HCT116 (cell line): ENCODE data around the gene MST1. TPM values are rescaled to one million over a fixed set of nuclear protein-coding genes. Genes with fewer than 3 reads are reported as not detected.

Source experiments
- ATAC-seq: fragments of 200-7000 bp; cut with Tn5 transposase; 2 replicates; pipeline ENCODE4 v1.9.1; 2020; ENCODE audit warnings: mild to moderate bottlenecking, moderate library complexity
- BruUV-seq: library from RNA; stranded (reverse); fragments of 400-500 nt; replicated peaks from 2 replicates; lab custom pipeline; 2021; lab: Mats Ljungman, UMichigan
- CTCF ChIA-PET: fragments of 300-600 bp; sonication (Branson Sonifier 250); formaldehyde crosslinking; loops from one replicate; lab custom pipeline; 2021; ENCODE audit warnings: antibody characterized with exemption; lab: Charles Lee
- POLR2A ChIA-PET: fragments of 300-600, 350-600 bp; sonication (Branson Sonifier 250); formaldehyde crosslinking; loops from one replicate; lab custom pipeline; 2021; ENCODE audit warnings: antibody characterized with exemption; lab: Charles Lee
- RAD21 ChIA-PET, 2 experiments: fragments of 300-600 bp; sonication (Branson Sonifier 250); formaldehyde crosslinking; loops; one replicate each; lab custom pipeline; 2023; ENCODE audit warnings: low total read pairs in 2 of 2; ENCODE audit not compliant: uncharacterized antibody in 2 of 2, unreplicated experiment in 2 of 2, low non-redundant PET in 1 of 2; lab: Charles Lee
- DNase-seq: peaks from one replicate; pipeline ENCODE4 v3.0.0-alpha.2; 2010; ENCODE audit warnings: low read depth, low spot score
- H2AFZ ChIP-seq: fragments of 200-600 bp; shearing (Covaris generic), sonication (generic); 2 replicates; pipeline ENCODE4 v1.6.1; 2017; ENCODE audit warnings: low read depth, mixed run types, mixed read lengths, antibody characterized with exemption, low read length; ENCODE audit not compliant: poor library complexity, severe bottlenecking
- H3K27ac ChIP-seq: 2 replicates; pipeline ENCODE4 v1.5.1; 2012; ENCODE audit warnings: low read depth, low read length
- H3K27me3 ChIP-seq: fragments of 200-600 bp; sonication (generic); 2 replicates; pipeline ENCODE4 v1.6.1; 2016; ENCODE audit warnings: mixed run types, low read length, mixed read lengths; ENCODE audit not compliant: insufficient read depth
- H3K36me3 ChIP-seq, 2 experiments: fragments of 200-500 bp in 1 of 2; fragments of 200-600 bp in 1 of 2; sonication (Bioruptor generic) in 1 of 2; sonication (generic) in 1 of 2; 2 replicates each; pipeline versions ENCODE4 v1.5.1 to v1.6.1; 2014 to 2016; ENCODE audit warnings: low read length in 2 of 2, inconsistent platforms in 1 of 2, mixed read lengths in 1 of 2, mixed run types in 1 of 2; ENCODE audit not compliant: insufficient read depth in 2 of 2, control insufficient read depth in 1 of 2
- H3K4me1 ChIP-seq, 2 experiments: fragments of 200-600 bp in 1 of 2; sonication (generic) in 1 of 2; 2 replicates each; pipeline versions ENCODE4 v1.5.1 to v1.6.1; 2012 to 2017; ENCODE audit warnings: low read length in 2 of 2, inconsistent platforms in 1 of 2, mild to moderate bottlenecking in 1 of 2, mixed read lengths in 1 of 2, mixed run types in 1 of 2, moderate library complexity in 1 of 2; ENCODE audit not compliant: insufficient read depth in 2 of 2, control insufficient read depth in 1 of 2
- H3K4me2 ChIP-seq: fragments of 200-600 bp; sonication (generic); 2 replicates; pipeline ENCODE4 v1.6.1; 2017; ENCODE audit warnings: mixed run types, low read length, mixed read lengths
- H3K4me3 ChIP-seq, 2 experiments: fragments of 200-600 bp in 1 of 2; sonication (generic) in 1 of 2; replicated peaks in 1 of 2; 2 replicates each; pipeline ENCODE4 v1.5.1; 2011 to 2016; ENCODE audit warnings: low read length in 2 of 2, control low read depth in 1 of 2, low read depth in 1 of 2, mild to moderate bottlenecking in 1 of 2, mixed read lengths in 1 of 2, mixed run types in 1 of 2
- H3K79me2 ChIP-seq: fragments of 200-600 bp; sonication (generic); 2 replicates; pipeline ENCODE4 v1.6.1; 2017; ENCODE audit warnings: mild to moderate bottlenecking, mixed run types, low read length, moderate library complexity, mixed read lengths; ENCODE audit not compliant: insufficient read depth
- H3K9ac ChIP-seq: fragments of 200-600 bp; sonication (generic); 2 replicates; pipeline ENCODE4 v1.6.1; 2016; ENCODE audit warnings: low read length, mixed read lengths
- H3K9me2 ChIP-seq: fragments of 200-600 bp; sonication (generic), shearing (Covaris generic); 2 replicates; pipeline ENCODE4 v1.6.1; 2017; ENCODE audit warnings: mixed run types, mild to moderate bottlenecking, moderate library complexity; ENCODE audit not compliant: insufficient read depth
- H3K9me3 ChIP-seq, 2 experiments: fragments of 200-500 bp in 1 of 2; fragments of 200-600 bp in 1 of 2; sonication (Bioruptor generic) in 1 of 2; sonication (generic) in 1 of 2; 2 replicates each; pipeline ENCODE4 v1.6.1; 2014 to 2017; ENCODE audit warnings: low read length in 2 of 2, mixed read lengths in 2 of 2, inconsistent platforms in 1 of 2, low read depth in 1 of 2, mild to moderate bottlenecking in 1 of 2, mixed run types in 1 of 2, moderate library complexity in 1 of 2; ENCODE audit not compliant: control insufficient read depth in 1 of 2, insufficient read depth in 1 of 2
- H4K20me1 ChIP-seq: fragments of 200-600 bp; sonication (generic), shearing (Covaris generic); 2 replicates; pipeline ENCODE4 v1.6.1; 2017; ENCODE audit warnings: mixed run types, mild to moderate bottlenecking, moderate library complexity; ENCODE audit not compliant: insufficient read depth
- CBX3 ChIP-seq: IDR thresholded peaks from 2 replicates; pipeline ENCODE4 v1.6.1; 2012; ENCODE audit warnings: low read depth
- EZH2 ChIP-seq: fragments of 200-600 bp; sonication (generic); IDR thresholded peaks from 2 replicates; pipeline ENCODE4 v1.6.1; 2017; ENCODE audit warnings: antibody characterized with exemption, mixed run types
- EZH2phosphoT487 ChIP-seq: fragments of 200-600 bp; IDR thresholded peaks from 2 replicates; pipeline ENCODE4 v1.6.1; 2018; ENCODE audit warnings: antibody characterized with exemption, borderline replicate concordance
- POLR2A ChIP-seq: IDR thresholded peaks from 2 replicates; pipeline ENCODE4 v1.7.0; 2011; ENCODE audit warnings: borderline replicate concordance; ENCODE audit not compliant: insufficient read depth, insufficient read length; ENCODE audit errors: extremely low read depth
- SIN3A ChIP-seq: IDR thresholded peaks from 2 replicates; pipeline ENCODE4 v1.6.1; 2012; ENCODE audit warnings: low read depth
- SP1 ChIP-seq: IDR thresholded peaks from 2 replicates; pipeline ENCODE4 v1.6.1; 2012; ENCODE audit warnings: low read depth
- TCF7L2 ChIP-seq: IDR thresholded peaks from 2 replicates; pipeline ENCODE4 v1.7.0; 2011; ENCODE audit warnings: borderline replicate concordance, inconsistent platforms; ENCODE audit not compliant: insufficient read depth, insufficient read length; ENCODE audit errors: extremely low read depth
- ZFX ChIP-seq: fragments of 450-650 bp; IDR thresholded peaks from 2 replicates; pipeline ENCODE4 v1.6.1; 2017
- ZNF274 ChIP-seq: fragments of 200-500 bp; sonication (Bioruptor generic); IDR thresholded peaks from 2 replicates; pipeline ENCODE4 v1.6.1; 2014; ENCODE audit warnings: mild to moderate bottlenecking, low read depth, low read length, inconsistent platforms
- intact Hi-C: fragments of 100-400 bp; cut with micrococcal nuclease; formaldehyde crosslinking; loops from 2 replicates; pipeline ENCODE4 v1.10.0; 2022
- total RNA-seq: library from RNA; stranded (reverse); gene quantifications from one replicate; pipeline ENCODE4 v1.2.1, GENCODE V29; 2021; ENCODE audit not compliant: unreplicated experiment

The MST1 gene
- total RNA-seq, 1 experiment from 2014 or later, result 15.4 TPM

DNA sequence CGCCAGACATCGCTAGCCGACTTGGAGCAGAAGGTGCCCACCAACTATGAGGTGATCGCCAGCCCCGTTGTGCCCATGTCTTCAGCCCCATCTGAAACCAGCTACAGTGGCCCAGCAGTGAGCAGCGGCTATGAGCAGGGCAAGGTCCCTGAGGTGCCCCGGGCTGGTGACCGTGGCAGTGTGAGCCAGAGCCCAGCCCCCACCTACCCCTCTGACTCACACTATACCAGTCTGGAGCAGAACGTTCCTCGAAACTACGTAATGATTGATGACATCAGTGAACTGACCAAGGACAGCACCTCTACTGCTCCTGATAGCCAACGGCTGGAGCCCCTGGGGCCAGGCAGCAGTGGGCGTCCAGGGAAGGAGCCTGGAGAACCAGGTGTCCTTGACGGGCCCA, 28.0 kb downstream of the MST1 start:
- ChIA-PET RAD21 (no interaction called here), CTCF (no interaction called here)

DNA sequence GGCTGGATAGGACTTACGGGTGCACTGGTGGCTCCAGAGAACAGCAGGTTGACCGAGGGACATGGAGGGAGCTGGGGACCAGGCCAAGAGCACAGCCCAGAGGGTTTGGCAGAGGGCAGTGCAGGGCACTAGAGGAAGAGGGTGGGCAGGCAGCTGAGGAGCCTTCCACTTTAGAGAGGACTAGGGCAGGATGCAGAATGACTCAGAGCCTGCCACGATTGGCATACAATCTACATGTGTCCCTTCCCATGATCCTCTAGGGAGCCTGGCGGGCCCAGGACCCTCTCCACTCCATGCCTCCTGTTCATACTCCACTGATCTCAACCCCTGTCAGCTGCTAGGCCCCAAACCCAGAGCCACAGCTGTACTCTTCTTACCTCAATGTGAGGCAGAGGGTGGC, 29.5 kb downstream of the MST1 start:
- no peak for ATAC-seq

More for the DNA sequence above, 28.0 kb downstream of the MST1 start:
- Histone ChIP-seq H4K20me1 (no peaks in the 10 kb centered on the region), H3K79me2 (no peaks in the 10 kb centered on the region), H3K9me2 (no peaks in the 10 kb centered on the region), H3K4me3 (no peak overlapping the region), H3K9ac (no peak overlapping the region), H3K36me3 (no peaks in the 10 kb centered on the region), H3K4me2 (no peak overlapping the region), H3K4me1 (peaks cover 0 to 13% of the 10 kb centered on the region in 2 experiments; a peak in 1 of 4 replicates), H3K27ac (no peak overlapping the region), H3K27me3 (no peaks in the 10 kb centered on the region), H3K9me3 (no peaks in the 10 kb centered on the region), H2AFZ (no peak overlapping the region)
- TF ChIP-seq TCF7L2 (no peak), ZNF274 (no peak), CBX3 (no peak), EZH2phosphoT487 (no peak), SIN3A (no peak), EZH2 (no peak)
- intact Hi-C loops, result no loop called here
- BruUV-seq, result no TSS peak
- POLR2A ChIA-PET, result no interaction called here
- ATAC-seq, result no peak
- no peak for DNase-seq

More for the DNA sequence above, 29.5 kb downstream of the MST1 start:
- ChIA-PET POLR2A (no interaction called here), CTCF (no interaction called here), RAD21 (no interaction called here)
- intact Hi-C loops, result no loop called here
- TF ChIP-seq SP1 (no peak), POLR2A (no peak), ZFX (no peak)
- no peaks in the 10 kb centered on the region for H3K79me2 ChIP-seq
- no peak overlapping the region for H3K4me2 ChIP-seq
- no peak overlapping the region for H2AFZ ChIP-seq
- H3K9me2 ChIP-seq, result no peaks in the 10 kb centered on the region
- H3K9ac ChIP-seq, result no peak overlapping the region
- no peaks in the 10 kb centered on the region for H3K36me3 ChIP-seq
- no peak overlapping the region for H3K4me3 ChIP-seq
- no peaks in the 10 kb centered on the region for H3K27me3 ChIP-seq
- peaks cover 0 to 6% of the 10 kb centered on the region in 2 experiments; a peak in 1 of 4 replicates for H3K4me1 ChIP-seq
- no peak for DNase-seq
- H3K9me3 ChIP-seq, result no peaks in the 10 kb centered on the region
- no peak overlapping the region for H3K27ac ChIP-seq
- H4K20me1 ChIP-seq, result no peaks in the 10 kb centered on the region
- BruUV-seq, result no TSS peak
